ENCODE results near the gene ATOH8.

Gene ATOH8

GRCh38 chr2:85707304-85707703 lies 46.5 kb upstream of the ATOH8 start:
- no peak overlapping the region for H3K4me2 ChIP-seq (ENCODE audit: low read length)
- H3K4me1 ChIP-seq (ENCODE audit: control insufficient read depth, low read length), result peaks cover 14% of the 10 kb centered on the region

DNA sequence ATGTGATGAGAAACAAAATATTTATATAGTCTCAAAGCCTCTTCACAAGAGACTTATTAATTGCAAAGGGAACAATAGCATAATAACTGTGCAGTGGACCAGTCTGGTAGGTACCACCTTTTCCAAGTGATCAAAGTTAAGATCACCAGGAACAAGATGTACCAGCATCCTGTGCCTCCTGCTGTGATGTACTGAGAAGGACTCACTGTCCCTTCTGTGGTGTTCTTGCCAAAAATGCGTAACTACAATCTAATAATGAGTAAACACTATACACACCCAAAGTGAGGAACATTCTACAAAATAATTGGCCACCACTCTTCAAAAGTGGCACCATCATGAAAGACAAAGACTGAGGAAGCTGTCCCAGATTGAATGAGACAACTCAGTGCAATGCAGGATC lies 45.1 kb upstream of the ATOH8 start:
- Histone ChIP-seq H3K4me3 (ENCODE audit: low read length) (no peak overlapping the region), H4K20me1 (ENCODE audit: control insufficient read depth, insufficient read depth, low read depth, low read length) (no peaks in the 10 kb centered on the region), H3K27ac (ENCODE audit: low read depth, low read length) (no peak overlapping the region), H3K4me1 (ENCODE audit: control insufficient read depth, low read length) (peaks cover 14% of the 10 kb centered on the region), H3F3A (ENCODE audit: control insufficient read depth, insufficient read depth) (no peaks in the 10 kb centered on the region), H3K36me3 (ENCODE audit: control insufficient read depth, low read length) (no peaks in the 10 kb centered on the region), H3K27me3 (ENCODE audit: control insufficient read depth, low read length) (peaks cover 27% of the 10 kb centered on the region), H3K4me2 (ENCODE audit: low read length) (no peak overlapping the region), H3K9me3 (ENCODE audit: control insufficient read depth, insufficient read depth, low read length) (no peaks in the 10 kb centered on the region), H3K79me2 (ENCODE audit: control insufficient read depth, low read length) (no peaks in the 10 kb centered on the region), H3K9me2 (replicated peaks; ENCODE audit: control insufficient read depth, low read length) (no peaks in the 10 kb centered on the region)
- no peak for TF ChIP-seq EZH2phosphoT487 (IDR thresholded peaks at IDR 0.05; ENCODE audit: borderline replicate concordance, low read length)
- TF ChIP-seq, protein P1, sequence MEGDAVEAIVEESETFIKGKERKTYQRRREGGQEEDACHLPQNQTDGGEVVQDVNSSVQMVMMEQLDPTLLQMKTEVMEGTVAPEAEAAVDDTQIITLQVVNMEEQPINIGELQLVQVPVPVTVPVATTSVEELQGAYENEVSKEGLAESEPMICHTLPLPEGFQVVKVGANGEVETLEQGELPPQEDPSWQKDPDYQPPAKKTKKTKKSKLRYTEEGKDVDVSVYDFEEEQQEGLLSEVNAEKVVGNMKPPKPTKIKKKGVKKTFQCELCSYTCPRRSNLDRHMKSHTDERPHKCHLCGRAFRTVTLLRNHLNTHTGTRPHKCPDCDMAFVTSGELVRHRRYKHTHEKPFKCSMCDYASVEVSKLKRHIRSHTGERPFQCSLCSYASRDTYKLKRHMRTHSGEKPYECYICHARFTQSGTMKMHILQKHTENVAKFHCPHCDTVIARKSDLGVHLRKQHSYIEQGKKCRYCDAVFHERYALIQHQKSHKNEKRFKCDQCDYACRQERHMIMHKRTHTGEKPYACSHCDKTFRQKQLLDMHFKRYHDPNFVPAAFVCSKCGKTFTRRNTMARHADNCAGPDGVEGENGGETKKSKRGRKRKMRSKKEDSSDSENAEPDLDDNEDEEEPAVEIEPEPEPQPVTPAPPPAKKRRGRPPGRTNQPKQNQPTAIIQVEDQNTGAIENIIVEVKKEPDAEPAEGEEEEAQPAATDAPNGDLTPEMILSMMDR (IDR thresholded peaks at IDR 0.05; ENCODE audit: low read depth, low read length, poor library complexity, severe bottlenecking), result no peak

More at GRCh38 chr2:85707304-85707703, 46.5 kb upstream of the ATOH8 start:
- H3K36me3 ChIP-seq (ENCODE audit: control insufficient read depth, low read length), result no peaks in the 10 kb centered on the region
- H3K27me3 ChIP-seq (ENCODE audit: control insufficient read depth, low read length), result peaks cover 27% of the 10 kb centered on the region
- no peak overlapping the region for H3K4me3 ChIP-seq (ENCODE audit: low read length)
- H3K9me2 ChIP-seq (replicated peaks; ENCODE audit: control insufficient read depth, low read length), result no peaks in the 10 kb centered on the region
- no peaks in the 10 kb centered on the region; the same call in 1 of the 2 replicates for H3F3A ChIP-seq (ENCODE audit: control insufficient read depth, insufficient read depth)
- H4K20me1 ChIP-seq (ENCODE audit: control insufficient read depth, insufficient read depth, low read depth, low read length), result no peaks in the 10 kb centered on the region
- H3K9me3 ChIP-seq (ENCODE audit: control insufficient read depth, insufficient read depth, low read length), result no peaks in the 10 kb centered on the region
- TF ChIP-seq, protein P1 (IDR thresholded peaks at IDR 0.05; ENCODE audit: low read depth, low read length, poor library complexity, severe bottlenecking), result peak; percentile 93
- no peak for TF ChIP-seq EZH2phosphoT487 (IDR thresholded peaks at IDR 0.05; ENCODE audit: borderline replicate concordance, low read length)
- no peaks in the 10 kb centered on the region for H3K79me2 ChIP-seq (ENCODE audit: control insufficient read depth, low read length)
- H3K27ac ChIP-seq (ENCODE audit: low read depth, low read length), result no peak overlapping the region

DNA sequence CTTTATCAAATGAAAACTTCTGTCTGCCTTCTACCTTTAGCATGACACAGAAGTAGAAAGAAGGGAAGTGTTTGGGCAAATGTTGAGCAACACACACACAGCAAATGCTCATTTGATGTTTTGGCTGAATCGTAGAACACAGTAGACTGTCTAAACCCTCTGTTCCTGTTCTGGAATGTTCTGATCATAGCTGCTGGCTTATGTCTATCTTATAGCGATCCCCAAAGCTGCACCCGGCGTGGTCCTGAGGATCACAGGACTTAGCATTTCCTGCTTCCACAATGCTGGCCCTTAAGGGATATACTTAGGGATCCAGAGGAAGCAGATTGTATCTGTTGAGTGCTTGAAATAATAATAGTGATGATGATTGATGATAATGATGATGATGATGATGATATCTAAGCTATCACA lies 44.4 kb upstream of the ATOH8 start:
- no peak overlapping the region for H3K4me2 ChIP-seq (ENCODE audit: low read length)
- no peaks in the 10 kb centered on the region for H3K36me3 ChIP-seq (ENCODE audit: control insufficient read depth, low read length)
- H3K9me3 ChIP-seq (ENCODE audit: control insufficient read depth, insufficient read depth, low read length), result no peaks in the 10 kb centered on the region
- no peaks in the 10 kb centered on the region for H3F3A ChIP-seq (ENCODE audit: control insufficient read depth, insufficient read depth)
- H3K27me3 ChIP-seq (ENCODE audit: control insufficient read depth, low read length), result peaks cover 27% of the 10 kb centered on the region
- H3K4me1 ChIP-seq (ENCODE audit: control insufficient read depth, low read length), result peaks cover 11% of the 10 kb centered on the region
- H3K4me3 ChIP-seq (ENCODE audit: low read length), result no peak overlapping the region
- TF ChIP-seq, protein P1 (IDR thresholded peaks at IDR 0.05; ENCODE audit: low read depth, low read length, poor library complexity, severe bottlenecking), result no peak
- no peak for TF ChIP-seq EZH2phosphoT487 (IDR thresholded peaks at IDR 0.05; ENCODE audit: borderline replicate concordance, low read length)
- no peak overlapping the region for H3K27ac ChIP-seq (ENCODE audit: low read depth, low read length)
- no peaks in the 10 kb centered on the region for H4K20me1 ChIP-seq (ENCODE audit: control insufficient read depth, insufficient read depth, low read depth, low read length)
- no peaks in the 10 kb centered on the region for H3K79me2 ChIP-seq (ENCODE audit: control insufficient read depth, low read length)
- H3K9me2 ChIP-seq (replicated peaks; ENCODE audit: control insufficient read depth, low read length), result no peaks in the 10 kb centered on the region

Measured in DOHH2 (cell line).